GM18511 (cell line): ENCODE data around the gene TRPM3.
"Not testable (repeated sequence)": the region's sequence is repeated elsewhere in the genome, so short reads cannot be mapped to it uniquely, and the experiment has no call there.

Experiments
- ATAC-seq: cut with Tn5 transposase; IDR thresholded peaks from one replicate; pipeline ENCODE4 v1.9.1; 2021; ENCODE audit warnings: mild to moderate bottlenecking, moderate library complexity; ENCODE audit not compliant: unreplicated experiment

TRPM3 gene

GRCh38 chr9:70778568-70778967 is 342.9 kb downstream of the TRPM3 start:
- ATAC-seq: no peak

GRCh38 chr9:70773579-70773978 is 347.8 kb downstream of the TRPM3 start:
- no peak for ATAC-seq

- no peak for ATAC-seq
Observed at GRCh38 chr9:70772601-70773000, 348.8 kb downstream of the TRPM3 start.

GRCh38 chr9:70765946-70766345 is 355.5 kb downstream of the TRPM3 start:
- no peak for ATAC-seq

GRCh38 chr9:70761139-70761670 is 360.2 kb downstream of the TRPM3 start:
- ATAC-seq: no peak

- ATAC-seq: no peak
Observed at GRCh38 chr9:70760228-70760627, 361.2 kb downstream of the TRPM3 start.

GRCh38 chr9:70753311-70753710 is 368.1 kb downstream of the TRPM3 start:
- ATAC-seq: no peak

GRCh38 chr9:70749066-70749465 is 372.4 kb downstream of the TRPM3 start:
- no peak for ATAC-seq

- ATAC-seq: no peak
Observed at GRCh38 chr9:70747261-70747718, 374.1 kb downstream of the TRPM3 start.

- ATAC-seq: no peak
Observed at GRCh38 chr9:70746760-70747159, 374.7 kb downstream of the TRPM3 start.

GRCh38 chr9:70746316-70746715 is 375.1 kb downstream of the TRPM3 start:
- ATAC-seq: no peak

- ATAC-seq: not testable (repeated sequence)
Observed at GRCh38 chr9:70724794-70725193, 396.6 kb downstream of the TRPM3 start.

GRCh38 chr9:70724025-70724424 is 397.4 kb downstream of the TRPM3 start:
- ATAC-seq: not testable (repeated sequence)

- ATAC-seq: not testable (repeated sequence)
Observed at GRCh38 chr9:70706797-70707196, 414.6 kb downstream of the TRPM3 start.

- no peak for ATAC-seq
Observed at GRCh38 chr9:70701163-70701562, 420.3 kb downstream of the TRPM3 start.

- no peak for ATAC-seq
Observed at GRCh38 chr9:70696694-70697335, 424.6 kb downstream of the TRPM3 start.

- ATAC-seq: no peak
Observed at GRCh38 chr9:70694758-70695157, 426.7 kb downstream of the TRPM3 start.

GRCh38 chr9:70693186-70693585 is 428.2 kb downstream of the TRPM3 start:
- no peak for ATAC-seq

- ATAC-seq: no peak
Observed at GRCh38 chr9:70692431-70692830, 429.0 kb downstream of the TRPM3 start.

- no peak for ATAC-seq
Observed at GRCh38 chr9:70688704-70689103, 432.7 kb downstream of the TRPM3 start.

- no peak for ATAC-seq
Observed at GRCh38 chr9:70683841-70684240, 437.6 kb downstream of the TRPM3 start.

- ATAC-seq: no peak
Observed at GRCh38 chr9:70682298-70682697, 439.1 kb downstream of the TRPM3 start.

GRCh38 chr9:70679845-70680244 is 441.6 kb downstream of the TRPM3 start:
- no peak for ATAC-seq
